Measurements from ENCODE around the gene ELAPOR2.

DNA sequence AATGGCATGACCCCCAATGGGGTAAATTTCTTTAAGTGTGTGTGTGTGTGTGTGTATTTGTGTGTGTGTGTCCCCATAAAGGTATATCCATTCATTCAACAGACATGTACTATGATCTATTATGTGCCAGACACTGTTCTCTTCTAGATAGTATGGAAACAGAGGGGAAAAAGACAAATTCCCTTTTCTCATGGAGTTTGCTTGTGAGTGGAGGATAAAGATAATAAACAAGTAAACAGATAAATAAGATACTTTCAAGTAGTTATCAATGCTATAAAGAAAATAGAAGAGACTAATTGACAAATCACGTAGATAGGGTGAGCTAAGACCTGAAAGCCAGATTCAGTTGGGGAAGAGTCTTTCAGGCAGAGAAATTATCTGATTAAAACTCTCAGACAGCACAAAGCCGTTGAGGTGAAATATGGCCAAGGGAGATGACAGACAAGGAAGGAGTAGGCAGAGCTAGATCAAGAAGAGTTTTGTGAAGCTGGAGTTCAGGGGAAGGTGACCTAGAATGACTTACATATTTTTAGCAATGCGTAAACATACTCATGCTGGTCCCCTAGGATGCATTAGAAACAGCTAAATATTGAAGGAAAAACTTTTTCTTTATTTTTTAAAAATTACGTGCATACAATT, 47.6 kb upstream of the ELAPOR2 start:
- no peak for TF ChIP-seq POLR2A (IDR thresholded peaks at IDR 0.05; ENCODE audit: low read depth, low read length)
- TF ChIP-seq POLR2AphosphoS5 (IDR thresholded peaks at IDR 0.05; ENCODE audit: low read depth, low read length), result no peak
- TF ChIP-seq SPI1 (IDR thresholded peaks at IDR 0.05; ENCODE audit: low read depth, low read length), result no peak
